ENCODE measurements around the gene CFH.

GRCh38 chr1:196650403-196650802 is 1.4 kb upstream of the CFH start:
- TF ChIP-seq POLR2A (IDR thresholded peaks at IDR 0.05; ENCODE audit: low read depth, low read length) (no peak), POLR2AphosphoS5 (IDR thresholded peaks at IDR 0.05; ENCODE audit: low read depth, low read length) (no peak)

Data from GM12892 (cell line).